ENCODE measurements around the gene WDR17.

DNA sequence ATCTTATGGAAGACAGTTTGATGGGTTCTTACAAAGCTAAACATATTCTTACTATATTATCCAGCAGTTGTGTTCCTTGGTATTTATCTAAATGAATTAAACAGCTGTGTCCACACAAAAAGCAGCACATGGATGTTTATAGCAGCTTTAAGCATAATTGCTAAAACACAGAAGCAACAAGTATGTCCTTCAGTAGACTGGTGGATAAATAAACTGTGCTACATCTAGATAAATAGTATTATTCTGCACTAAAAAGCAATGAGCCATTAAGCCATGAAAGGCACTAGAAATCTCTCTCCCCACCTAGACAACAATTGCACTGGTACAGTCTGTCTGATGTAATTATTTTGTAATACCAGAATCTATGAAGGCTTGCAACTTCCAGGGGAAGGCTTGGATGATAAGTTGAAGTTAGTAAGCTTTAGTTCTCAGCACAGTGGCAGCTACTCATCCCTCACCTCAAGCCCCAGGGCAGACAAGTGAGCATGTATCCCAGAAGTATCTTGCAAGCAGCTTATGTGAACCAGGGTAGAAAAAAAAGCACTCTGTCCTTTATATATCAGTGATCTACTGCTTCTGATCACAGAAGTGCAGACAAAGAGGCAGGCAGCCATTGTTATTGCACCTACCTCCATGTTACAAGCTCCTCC is 36.9 kb downstream of the WDR17 start:
- TF ChIP-seq, protein P1, sequence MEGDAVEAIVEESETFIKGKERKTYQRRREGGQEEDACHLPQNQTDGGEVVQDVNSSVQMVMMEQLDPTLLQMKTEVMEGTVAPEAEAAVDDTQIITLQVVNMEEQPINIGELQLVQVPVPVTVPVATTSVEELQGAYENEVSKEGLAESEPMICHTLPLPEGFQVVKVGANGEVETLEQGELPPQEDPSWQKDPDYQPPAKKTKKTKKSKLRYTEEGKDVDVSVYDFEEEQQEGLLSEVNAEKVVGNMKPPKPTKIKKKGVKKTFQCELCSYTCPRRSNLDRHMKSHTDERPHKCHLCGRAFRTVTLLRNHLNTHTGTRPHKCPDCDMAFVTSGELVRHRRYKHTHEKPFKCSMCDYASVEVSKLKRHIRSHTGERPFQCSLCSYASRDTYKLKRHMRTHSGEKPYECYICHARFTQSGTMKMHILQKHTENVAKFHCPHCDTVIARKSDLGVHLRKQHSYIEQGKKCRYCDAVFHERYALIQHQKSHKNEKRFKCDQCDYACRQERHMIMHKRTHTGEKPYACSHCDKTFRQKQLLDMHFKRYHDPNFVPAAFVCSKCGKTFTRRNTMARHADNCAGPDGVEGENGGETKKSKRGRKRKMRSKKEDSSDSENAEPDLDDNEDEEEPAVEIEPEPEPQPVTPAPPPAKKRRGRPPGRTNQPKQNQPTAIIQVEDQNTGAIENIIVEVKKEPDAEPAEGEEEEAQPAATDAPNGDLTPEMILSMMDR (IDR thresholded peaks at IDR 0.05; ENCODE audit: low read depth, low read length): no peak
- TF ChIP-seq EZH2phosphoT487 (IDR thresholded peaks at IDR 0.05; ENCODE audit: low read depth): no peak
